Karpas-422 (cell line): ENCODE results near the gene PHTF2. TPM values are rescaled to one million over a fixed set of nuclear protein-coding genes. Genes with fewer than 3 reads are reported as not detected.
"Not testable (repeated sequence)": the region's sequence is repeated elsewhere in the genome, so short reads cannot be mapped to it uniquely, and the experiment has no call there.

Experiments
- DNase-seq: peaks from one replicate; pipeline ENCODE4 v3.0.0-alpha.2; 2015
- H2AFZ ChIP-seq: fragments of 200-600 bp; sonication (generic); 2 replicates; pipeline ENCODE4 v1.6.1; 2014; ENCODE audit warnings: antibody characterized with exemption, low read length, mixed read lengths
- H3K27ac ChIP-seq: fragments of 200-600 bp; sonication (generic); 2 replicates; pipeline ENCODE4 v1.5.1; 2014; ENCODE audit warnings: mild to moderate bottlenecking, low read length, moderate library complexity
- H3K27me3 ChIP-seq: fragments of 200-600 bp; sonication (generic); 2 replicates; pipeline ENCODE4 v1.6.1; 2014; ENCODE audit warnings: low read length, mixed read lengths
- H3K36me3 ChIP-seq: fragments of 200-600 bp; sonication (generic); 2 replicates; pipeline ENCODE4 v1.6.1; 2014; ENCODE audit warnings: low read length, mixed read lengths; ENCODE audit not compliant: insufficient read depth
- H3K4me1 ChIP-seq: fragments of 200-600 bp; sonication (generic); 2 replicates; pipeline ENCODE4 v1.6.1; 2014; ENCODE audit warnings: mild to moderate bottlenecking, low read length, mixed read lengths
- H3K4me2 ChIP-seq: fragments of 200-600 bp; sonication (generic); 2 replicates; pipeline ENCODE4 v1.6.1; 2014; ENCODE audit warnings: low read length, low read depth, mild to moderate bottlenecking; ENCODE audit not compliant: poor library complexity, severe bottlenecking
- H3K4me3 ChIP-seq: fragments of 200-600 bp; sonication (generic); 2 replicates; pipeline ENCODE4 v1.5.1; 2014; ENCODE audit warnings: mild to moderate bottlenecking, antibody characterized with exemption, low read length, mixed read lengths
- H3K79me2 ChIP-seq: fragments of 200-600 bp; sonication (generic); 2 replicates; pipeline ENCODE4 v1.6.1; 2014; ENCODE audit warnings: mild to moderate bottlenecking, low read length, mixed read lengths
- H3K9ac ChIP-seq: fragments of 200-600 bp; sonication (generic); 2 replicates; pipeline ENCODE4 v1.6.0; 2014; ENCODE audit warnings: low read length
- H3K9me2 ChIP-seq: fragments of 200-600 bp; sonication (generic), shearing (Covaris generic); replicated peaks from 2 replicates; pipeline ENCODE4 v1.6.0; 2014; ENCODE audit warnings: mild to moderate bottlenecking, low read length, moderate library complexity; ENCODE audit not compliant: insufficient read depth
- H3K9me3 ChIP-seq: fragments of 300-700, 200-600 bp; sonication (generic); 2 replicates; pipeline ENCODE4 v1.6.1; 2014; ENCODE audit warnings: low read length, mixed read lengths
- H4K20me1 ChIP-seq: fragments of 200-600 bp; sonication (generic); 2 replicates; pipeline ENCODE4 v1.6.1; 2014; ENCODE audit warnings: mild to moderate bottlenecking, antibody characterized with exemption, low read length, low read depth; ENCODE audit not compliant: insufficient read depth
- total RNA-seq: library from RNA; depleted of rRNA; stranded (reverse); fragments of >200 nt; shearing (Covaris generic); gene quantifications from 2 replicates; pipeline ENCODE4 v1.2.3, GENCODE V29; 2014; ENCODE audit warnings: low replicate concordance

Gene PHTF2
- total RNA-seq, 1 experiment from 2014 or later, result 65.7 TPM

DNA sequence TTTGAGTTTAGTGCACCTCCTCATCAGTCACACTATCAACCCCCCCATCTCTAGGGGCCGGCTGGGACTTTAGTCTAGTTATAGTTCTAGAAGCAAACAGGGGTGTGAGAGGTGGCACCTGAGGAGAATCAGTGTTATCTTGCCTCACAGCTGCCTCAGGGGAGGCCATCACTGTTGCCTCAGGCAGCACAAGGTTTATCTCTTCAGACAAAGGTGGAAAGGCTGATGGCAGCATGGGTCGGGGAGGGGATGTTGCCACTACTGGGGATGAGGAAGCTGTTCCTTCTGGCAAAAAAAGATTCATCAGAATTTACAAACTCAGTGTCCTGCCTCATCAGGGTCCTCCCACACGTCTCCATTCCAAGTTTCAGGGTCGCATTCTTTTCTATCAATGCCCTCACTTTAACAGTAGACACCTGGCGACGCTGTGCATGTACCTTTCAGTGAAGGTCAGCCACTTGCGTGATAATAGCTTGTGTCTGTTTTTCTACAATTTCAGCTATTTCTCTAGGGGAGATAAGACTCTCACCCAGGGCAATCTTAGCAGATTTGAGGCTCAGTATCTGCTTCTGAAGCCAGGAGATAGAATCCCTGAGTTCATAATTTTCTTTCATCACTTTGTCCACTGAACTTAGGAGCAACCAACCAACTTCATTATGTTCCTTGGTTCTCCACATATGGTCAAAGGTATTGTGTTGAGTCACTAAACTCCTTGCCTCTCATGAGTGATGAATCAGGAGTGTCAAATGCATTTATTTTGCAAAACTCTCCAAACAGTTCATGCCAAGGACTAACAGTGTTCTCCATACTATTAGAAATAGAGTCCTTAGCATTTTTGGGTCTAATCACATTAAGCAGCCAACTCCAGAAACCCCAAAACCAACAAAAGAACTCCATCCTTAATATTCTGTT is 75.1 kb downstream of the PHTF2 start:
- H4K20me1 ChIP-seq, H3K9me2 ChIP-seq, H3K9me3 ChIP-seq, H3K4me1 ChIP-seq, DNase-seq, H3K9ac ChIP-seq, H3K27ac ChIP-seq, H3K4me3 ChIP-seq, H3K36me3 ChIP-seq, H3K27me3 ChIP-seq, H3K4me2 ChIP-seq, H2AFZ ChIP-seq: not testable (repeated sequence)
- peaks cover 97% of the 10 kb centered on the region for H3K79me2 ChIP-seq

DNA sequence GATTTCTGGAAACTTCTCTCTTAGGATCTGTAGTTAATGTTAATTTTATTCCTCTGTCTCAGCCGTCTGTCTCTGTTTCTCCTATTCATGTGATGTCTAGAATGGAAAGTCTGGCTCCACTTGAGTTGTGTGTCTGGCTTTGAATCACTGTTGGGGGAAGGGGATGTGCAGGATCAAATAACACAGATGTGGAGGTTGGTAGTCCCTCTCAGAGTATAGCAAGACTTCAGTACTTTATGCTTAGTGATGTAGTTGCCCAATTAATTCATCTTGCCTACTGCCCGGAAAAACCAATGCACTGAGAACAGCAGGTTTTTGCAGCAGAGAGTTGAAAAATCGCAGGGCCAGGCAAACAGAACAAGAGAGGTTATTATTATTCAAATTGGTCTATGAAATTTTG is 79.2 kb downstream of the PHTF2 start:
- H3K4me2 ChIP-seq, result no peak overlapping the region
- H3K4me1 ChIP-seq, result peaks cover 13% of the 10 kb centered on the region
- H3K9me3 ChIP-seq, result no peaks in the 10 kb centered on the region
- H4K20me1 ChIP-seq, result no peaks in the 10 kb centered on the region
- no peaks in the 10 kb centered on the region for H3K27me3 ChIP-seq
- no peak overlapping the region for H3K9ac ChIP-seq
- no peaks in the 10 kb centered on the region for H3K36me3 ChIP-seq
- H3K9me2 ChIP-seq, result no peaks in the 10 kb centered on the region
- DNase-seq, result no peak
- no peak overlapping the region for H3K4me3 ChIP-seq
- H3K27ac ChIP-seq, result peak overlapping the region; percentile 34; the same call in 1 of the 2 replicates
- H2AFZ ChIP-seq, result no peak overlapping the region
- H3K79me2 ChIP-seq, result peaks cover 96% of the 10 kb centered on the region

DNA sequence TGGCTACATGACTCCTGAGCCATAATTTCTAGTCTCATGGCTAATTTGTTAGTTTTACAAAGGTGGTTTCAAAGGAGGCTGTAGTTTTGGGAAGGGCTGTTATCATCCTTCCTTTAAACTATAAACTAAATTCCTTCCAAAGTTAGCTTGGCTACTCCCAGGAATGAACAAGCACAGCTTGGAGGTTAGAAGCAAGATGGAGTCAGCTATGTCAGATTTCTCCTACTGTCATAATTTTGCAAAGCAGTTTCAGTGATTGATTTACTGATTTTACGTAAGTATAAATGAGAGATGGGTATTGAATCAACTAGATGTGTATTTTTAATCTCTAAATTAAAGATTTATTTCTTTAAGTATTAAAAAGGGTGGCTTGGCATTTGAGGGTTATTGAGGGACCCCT is 79.9 kb downstream of the PHTF2 start:
- no peaks in the 10 kb centered on the region for H3K27me3 ChIP-seq
- H3K9me2 ChIP-seq, result no peaks in the 10 kb centered on the region
- H3K9ac ChIP-seq, result no peak overlapping the region
- H2AFZ ChIP-seq, result no peak overlapping the region
- DNase-seq, result no peak
- H3K36me3 ChIP-seq, result no peaks in the 10 kb centered on the region
- no peak overlapping the region for H3K27ac ChIP-seq
- no peak overlapping the region for H3K4me2 ChIP-seq
- H3K4me3 ChIP-seq, result no peak overlapping the region
- H3K9me3 ChIP-seq, result no peaks in the 10 kb centered on the region
- peaks cover 96% of the 10 kb centered on the region for H3K79me2 ChIP-seq
- H4K20me1 ChIP-seq, result no peaks in the 10 kb centered on the region
- H3K4me1 ChIP-seq, result peaks cover 20% of the 10 kb centered on the region

DNA sequence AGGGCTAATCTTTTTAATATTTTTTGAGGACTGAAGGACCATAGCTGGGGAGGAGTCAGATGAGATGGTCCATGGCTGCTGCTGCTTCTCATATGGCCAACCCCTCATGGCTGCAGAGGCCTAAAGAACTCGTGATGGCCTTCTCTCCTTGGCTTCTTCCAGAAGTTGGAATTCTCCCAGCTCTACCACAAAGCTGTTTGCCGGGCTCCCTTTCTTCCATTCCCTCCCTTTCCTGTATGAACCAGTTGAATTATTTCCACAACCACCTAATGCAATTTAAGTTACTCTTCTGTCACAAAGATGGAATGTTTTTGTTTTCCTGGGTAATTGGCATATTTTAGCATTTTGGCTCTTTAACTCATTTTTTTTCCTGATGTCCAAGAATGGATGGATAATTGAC is 80.7 kb downstream of the PHTF2 start:
- H3K9me3 ChIP-seq, result no peaks in the 10 kb centered on the region
- no peak overlapping the region for H3K4me2 ChIP-seq
- H3K27ac ChIP-seq, result no peak overlapping the region
- no peaks in the 10 kb centered on the region for H3K36me3 ChIP-seq
- no peaks in the 10 kb centered on the region for H4K20me1 ChIP-seq
- no peak for DNase-seq
- H3K4me1 ChIP-seq, result peaks cover 22% of the 10 kb centered on the region
- H3K4me3 ChIP-seq, result no peak overlapping the region
- no peaks in the 10 kb centered on the region for H3K9me2 ChIP-seq
- H2AFZ ChIP-seq, result no peak overlapping the region
- peaks cover 96% of the 10 kb centered on the region for H3K79me2 ChIP-seq
- H3K9ac ChIP-seq, result no peak overlapping the region
- no peaks in the 10 kb centered on the region for H3K27me3 ChIP-seq

DNA sequence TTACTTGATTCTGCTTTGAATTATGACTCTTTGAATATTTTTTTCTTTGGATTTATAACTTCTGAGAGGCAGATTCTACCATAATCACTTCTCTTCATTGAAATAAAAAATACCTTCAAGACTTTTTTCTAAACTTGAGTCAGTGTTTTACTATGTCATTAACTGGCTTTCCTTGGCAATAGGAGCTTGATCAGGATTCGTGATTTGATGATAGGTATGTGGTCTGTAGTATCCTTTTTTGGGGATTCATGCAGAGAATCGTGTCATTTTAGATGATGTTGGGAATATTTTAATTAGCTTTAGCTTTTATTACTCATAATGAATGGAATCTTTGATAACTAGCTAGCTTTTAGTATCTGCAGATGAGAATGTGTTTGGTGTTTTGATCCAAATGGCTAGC is 83.3 kb downstream of the PHTF2 start:
- H4K20me1 ChIP-seq, result no peaks in the 10 kb centered on the region
- H3K9me2 ChIP-seq, result no peaks in the 10 kb centered on the region

DNA sequence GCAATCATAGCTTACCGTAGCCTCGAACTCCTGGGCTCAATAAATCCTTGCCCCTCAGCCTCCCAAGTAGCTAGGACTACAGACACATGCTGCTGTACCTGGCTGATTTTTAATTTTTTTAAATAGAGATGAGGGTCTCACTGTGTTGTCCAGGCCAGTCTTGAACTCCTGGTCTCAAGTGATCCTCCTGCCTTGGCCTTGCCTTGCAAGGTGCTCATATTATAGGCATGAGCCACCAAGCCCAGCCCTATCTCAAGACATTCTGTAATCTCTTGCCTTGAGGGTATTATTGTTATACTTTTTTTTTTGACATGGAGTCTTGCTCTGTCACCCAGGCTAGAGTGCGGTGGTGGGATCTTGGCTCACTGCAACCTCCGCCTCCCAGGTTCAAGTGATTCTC is 86.6 kb downstream of the PHTF2 start:
- H3K79me2 ChIP-seq, result peaks cover 99% of the 10 kb centered on the region
- H3K36me3 ChIP-seq, result no peaks in the 10 kb centered on the region
- no peaks in the 10 kb centered on the region for H3K9me2 ChIP-seq
- no peak overlapping the region for H3K4me2 ChIP-seq
- no peak overlapping the region for H3K27ac ChIP-seq
- no peaks in the 10 kb centered on the region for H4K20me1 ChIP-seq
- no peak for DNase-seq
- H3K27me3 ChIP-seq, result no peaks in the 10 kb centered on the region
- no peak overlapping the region for H2AFZ ChIP-seq
- H3K9ac ChIP-seq, result no peak overlapping the region
- peaks cover 12% of the 10 kb centered on the region for H3K4me1 ChIP-seq
- no peaks in the 10 kb centered on the region for H3K9me3 ChIP-seq
- H3K4me3 ChIP-seq, result no peak overlapping the region

More for the DNA sequence above, 83.3 kb downstream of the PHTF2 start:
- H3K36me3 ChIP-seq, result no peaks in the 10 kb centered on the region
- H2AFZ ChIP-seq, result no peak overlapping the region
- no peak overlapping the region for H3K4me3 ChIP-seq
- peaks cover 22% of the 10 kb centered on the region for H3K4me1 ChIP-seq
- H3K79me2 ChIP-seq, result peaks cover 99% of the 10 kb centered on the region
- no peak overlapping the region for H3K4me2 ChIP-seq
- H3K9me3 ChIP-seq, result no peaks in the 10 kb centered on the region
- H3K27ac ChIP-seq, result no peak overlapping the region
- no peaks in the 10 kb centered on the region for H3K27me3 ChIP-seq
- H3K9ac ChIP-seq, result no peak overlapping the region
- no peak for DNase-seq

DNA sequence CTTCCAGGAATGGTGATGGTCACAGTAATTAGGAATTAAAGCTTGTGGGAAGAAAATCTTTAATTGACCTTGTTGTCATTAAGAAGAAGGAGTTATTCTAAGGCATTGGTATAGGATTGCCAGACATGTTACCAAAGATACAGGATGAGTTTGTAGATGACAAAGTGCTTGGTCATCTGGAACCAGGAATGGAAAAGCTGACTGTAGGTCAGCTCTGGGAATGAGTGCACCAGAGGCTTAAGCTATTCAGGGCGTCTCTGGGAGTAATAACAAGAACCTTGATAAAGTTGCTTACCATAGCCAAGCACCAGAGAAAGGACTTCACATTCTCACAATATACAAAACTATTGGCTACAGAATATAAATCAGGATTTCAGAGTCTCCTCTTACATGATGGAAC is 89.0 kb downstream of the PHTF2 start:
- Histone ChIP-seq H3K9ac (no peak overlapping the region), H3K9me2 (no peaks in the 10 kb centered on the region), H3K9me3 (no peaks in the 10 kb centered on the region), H3K79me2 (peaks cover 95% of the 10 kb centered on the region), H3K4me3 (no peak overlapping the region), H3K27ac (no peak overlapping the region), H3K27me3 (no peaks in the 10 kb centered on the region), H3K36me3 (no peaks in the 10 kb centered on the region), H3K4me1 (peaks cover 27% of the 10 kb centered on the region), H3K4me2 (no peak overlapping the region), H4K20me1 (no peaks in the 10 kb centered on the region), H2AFZ (no peak overlapping the region)
- DNase-seq, result no peak

DNA sequence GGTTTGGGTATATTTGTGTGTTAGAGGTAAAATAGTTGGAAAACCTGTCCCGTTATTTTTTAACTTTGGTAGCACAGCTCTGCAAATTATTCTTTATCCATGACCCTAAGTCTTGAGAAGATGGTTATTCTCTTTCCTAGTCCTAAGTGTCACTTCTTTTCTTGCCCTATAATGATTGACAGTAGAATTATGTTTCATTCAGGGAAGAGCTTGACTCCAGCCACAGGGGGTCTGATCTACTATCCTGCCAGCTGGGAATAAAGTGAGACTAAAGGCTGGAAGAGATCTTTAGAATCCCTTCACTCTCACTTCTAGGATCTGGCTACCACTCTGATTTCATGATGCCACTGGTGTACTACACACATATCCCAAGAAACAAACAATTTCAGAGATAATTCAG is 90.4 kb downstream of the PHTF2 start:
- no peak overlapping the region for H3K9ac ChIP-seq
- no peak overlapping the region for H2AFZ ChIP-seq
- no peaks in the 10 kb centered on the region for H3K9me3 ChIP-seq
- no peaks in the 10 kb centered on the region for H3K36me3 ChIP-seq
- H4K20me1 ChIP-seq, result no peaks in the 10 kb centered on the region
- H3K79me2 ChIP-seq, result peaks cover 94% of the 10 kb centered on the region
- H3K4me3 ChIP-seq, result no peak overlapping the region
- no peak overlapping the region for H3K4me2 ChIP-seq
- H3K4me1 ChIP-seq, result peaks cover 31% of the 10 kb centered on the region
- no peaks in the 10 kb centered on the region for H3K9me2 ChIP-seq
- peak overlapping the region; percentile 33; the same call in 1 of the 2 replicates for H3K27ac ChIP-seq
- no peak for DNase-seq
- no peaks in the 10 kb centered on the region for H3K27me3 ChIP-seq
